OCI-LY1 (cell line): Measurements from ENCODE around the gene FSTL5.

Experiments
- H2AFZ ChIP-seq: fragments of 200-600 bp; sonication (generic), shearing (Covaris generic); 2 replicates; pipeline ENCODE4 v1.6.0; 2014; ENCODE audit warnings: antibody characterized with exemption, mild to moderate bottlenecking, low read length
- H3F3A ChIP-seq: fragments of 200-600 bp; sonication (generic), shearing (Covaris generic); 2 replicates; pipeline ENCODE4 v1.6.0; 2014; ENCODE audit warnings: mild to moderate bottlenecking, antibody characterized with exemption, low read length, moderate library complexity; ENCODE audit not compliant: insufficient read depth
- H3K27ac ChIP-seq: fragments of 200-600 bp; sonication (generic); 2 replicates; pipeline ENCODE4 v1.5.1; 2014; ENCODE audit warnings: low read length, mixed run types, mild to moderate bottlenecking, low read depth; ENCODE audit not compliant: poor library complexity, severe bottlenecking
- H3K27me3 ChIP-seq: fragments of 200-600 bp; sonication (generic); 2 replicates; pipeline ENCODE4 v1.6.0; 2014; ENCODE audit warnings: antibody characterized with exemption, mild to moderate bottlenecking, low read length, moderate library complexity; ENCODE audit not compliant: insufficient read depth
- H3K36me3 ChIP-seq: fragments of 200-600 bp; sonication (generic); 2 replicates; pipeline ENCODE4 v1.6.1; 2014; ENCODE audit warnings: mild to moderate bottlenecking, antibody characterized with exemption, low read length, moderate library complexity, mixed read lengths; ENCODE audit not compliant: insufficient read depth
- H3K4me1 ChIP-seq: fragments of 200-600 bp; sonication (generic); 2 replicates; pipeline ENCODE4 v1.5.1; 2014; ENCODE audit warnings: mild to moderate bottlenecking, low read length, moderate library complexity; ENCODE audit not compliant: insufficient read depth, severe bottlenecking
- H3K4me2 ChIP-seq: fragments of 200-600 bp; sonication (generic), shearing (Covaris generic); 2 replicates; pipeline ENCODE4 v1.6.1; 2014; ENCODE audit warnings: low read length
- H3K4me3 ChIP-seq: fragments of 200-600 bp; sonication (generic); 2 replicates; pipeline ENCODE4 v1.5.1; 2014; ENCODE audit warnings: low read length, low read depth, mild to moderate bottlenecking, mixed read lengths; ENCODE audit not compliant: poor library complexity, severe bottlenecking
- H3K79me2 ChIP-seq: fragments of 200-600 bp; shearing (Covaris generic); 2 replicates; pipeline ENCODE4 v1.6.1; 2016; ENCODE audit warnings: mixed run types, low read length, mixed read lengths; ENCODE audit not compliant: insufficient read depth
- H3K9ac ChIP-seq: fragments of 200-600 bp; sonication (generic), shearing (Covaris generic); 2 replicates; pipeline ENCODE4 v1.6.1; 2014; ENCODE audit warnings: mild to moderate bottlenecking, low read length, mixed read lengths
- H3K9me2 ChIP-seq: fragments of 200-600 bp; sonication (generic), shearing (Covaris generic); 2 replicates; pipeline ENCODE4 v1.6.1; 2014; ENCODE audit warnings: low read depth, mild to moderate bottlenecking, low read length, mixed read lengths
- H3K9me3 ChIP-seq: fragments of 200-600 bp; shearing (Covaris generic); 2 replicates; pipeline ENCODE4 v1.6.1; 2014; ENCODE audit warnings: low read length, mixed read lengths
- H4K20me1 ChIP-seq: fragments of 200-600 bp; sonication (generic), shearing (Covaris generic); 2 replicates; pipeline ENCODE4 v1.6.0; 2016; ENCODE audit warnings: mild to moderate bottlenecking, low read length; ENCODE audit not compliant: insufficient read depth
- EZH2 ChIP-seq: fragments of 200-600 bp; sonication (generic), shearing (Covaris generic); IDR thresholded peaks from 2 replicates; pipeline ENCODE4 v1.8.0; 2017; ENCODE audit warnings: borderline replicate concordance, mixed run types, mild to moderate bottlenecking, antibody characterized with exemption, low read length, moderate library complexity, mixed read lengths
- TF ChIP-seq, protein P1 (sequence below): fragments of 200-600 bp; sonication (generic), shearing (Covaris generic); IDR thresholded peaks from 2 replicates; pipeline ENCODE4 v1.5.1; 2017; ENCODE audit warnings: mild to moderate bottlenecking, antibody characterized with exemption, low read length, moderate library complexity, mixed read lengths

The FSTL5 gene

DNA sequence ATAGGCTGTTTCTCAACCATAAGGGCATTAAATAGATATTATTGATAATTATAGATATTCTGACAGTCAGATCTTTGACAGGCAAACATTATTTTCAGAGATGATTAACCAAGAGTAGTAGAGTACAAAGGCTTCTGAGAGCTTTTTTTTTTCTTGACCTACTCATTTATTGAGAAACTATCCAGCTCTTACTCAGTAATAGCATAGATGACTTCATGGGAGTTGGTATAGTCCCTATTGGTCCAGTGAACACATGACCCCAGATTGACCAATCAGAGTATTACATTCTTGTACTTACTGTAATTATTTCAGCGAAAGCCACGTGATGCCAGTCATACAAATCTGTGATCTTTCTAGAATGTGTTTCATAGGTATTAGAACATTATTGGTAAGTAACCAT is 508.7 kb downstream of the FSTL5 start:
- no peaks in the 10 kb centered on the region for H3K9me3 ChIP-seq
- H4K20me1 ChIP-seq = no peaks in the 10 kb centered on the region
- no peaks in the 10 kb centered on the region for H3K4me1 ChIP-seq
- no peak for TF ChIP-seq EZH2
- TF ChIP-seq, protein P1, sequence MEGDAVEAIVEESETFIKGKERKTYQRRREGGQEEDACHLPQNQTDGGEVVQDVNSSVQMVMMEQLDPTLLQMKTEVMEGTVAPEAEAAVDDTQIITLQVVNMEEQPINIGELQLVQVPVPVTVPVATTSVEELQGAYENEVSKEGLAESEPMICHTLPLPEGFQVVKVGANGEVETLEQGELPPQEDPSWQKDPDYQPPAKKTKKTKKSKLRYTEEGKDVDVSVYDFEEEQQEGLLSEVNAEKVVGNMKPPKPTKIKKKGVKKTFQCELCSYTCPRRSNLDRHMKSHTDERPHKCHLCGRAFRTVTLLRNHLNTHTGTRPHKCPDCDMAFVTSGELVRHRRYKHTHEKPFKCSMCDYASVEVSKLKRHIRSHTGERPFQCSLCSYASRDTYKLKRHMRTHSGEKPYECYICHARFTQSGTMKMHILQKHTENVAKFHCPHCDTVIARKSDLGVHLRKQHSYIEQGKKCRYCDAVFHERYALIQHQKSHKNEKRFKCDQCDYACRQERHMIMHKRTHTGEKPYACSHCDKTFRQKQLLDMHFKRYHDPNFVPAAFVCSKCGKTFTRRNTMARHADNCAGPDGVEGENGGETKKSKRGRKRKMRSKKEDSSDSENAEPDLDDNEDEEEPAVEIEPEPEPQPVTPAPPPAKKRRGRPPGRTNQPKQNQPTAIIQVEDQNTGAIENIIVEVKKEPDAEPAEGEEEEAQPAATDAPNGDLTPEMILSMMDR = no peak
- no peak overlapping the region for H2AFZ ChIP-seq
- no peaks in the 10 kb centered on the region for H3K27me3 ChIP-seq
- H3F3A ChIP-seq = no peaks in the 10 kb centered on the region
- H3K9me2 ChIP-seq = no peaks in the 10 kb centered on the region
- no peaks in the 10 kb centered on the region for H3K79me2 ChIP-seq
- H3K4me3 ChIP-seq = no peak overlapping the region
- no peak overlapping the region for H3K27ac ChIP-seq
- no peak overlapping the region for H3K9ac ChIP-seq
- no peaks in the 10 kb centered on the region for H3K36me3 ChIP-seq
- no peak overlapping the region for H3K4me2 ChIP-seq

DNA sequence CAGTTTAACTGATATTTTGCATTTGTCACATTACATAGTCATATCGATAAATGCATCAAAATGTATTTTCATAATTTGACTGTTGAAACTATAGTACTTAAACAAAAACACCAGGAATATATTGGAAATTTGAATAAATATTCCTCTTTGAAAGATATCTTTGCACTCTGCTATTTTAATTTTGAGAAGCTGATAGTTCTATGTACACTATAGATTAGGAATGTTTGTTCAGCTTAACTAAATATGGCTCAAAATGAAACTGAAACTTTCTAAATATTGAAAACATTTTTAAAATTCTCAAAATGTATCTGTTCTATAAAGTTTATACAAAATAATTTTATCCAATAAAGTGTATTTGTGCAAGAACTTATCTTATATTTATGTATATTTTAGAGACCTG is 510.1 kb downstream of the FSTL5 start:
- Histone ChIP-seq H3K36me3 (no peaks in the 10 kb centered on the region), H3K9me2 (no peaks in the 10 kb centered on the region), H3K27me3 (no peaks in the 10 kb centered on the region), H3K27ac (no peak overlapping the region), H4K20me1 (no peaks in the 10 kb centered on the region), H3K4me2 (no peak overlapping the region), H3K79me2 (no peaks in the 10 kb centered on the region), H2AFZ (no peak overlapping the region), H3K4me3 (no peak overlapping the region), H3K4me1 (no peaks in the 10 kb centered on the region), H3K9me3 (no peaks in the 10 kb centered on the region), H3F3A (no peaks in the 10 kb centered on the region), H3K9ac (no peak overlapping the region)
- TF ChIP-seq, protein P1 = no peak
- TF ChIP-seq EZH2 = no peak

DNA sequence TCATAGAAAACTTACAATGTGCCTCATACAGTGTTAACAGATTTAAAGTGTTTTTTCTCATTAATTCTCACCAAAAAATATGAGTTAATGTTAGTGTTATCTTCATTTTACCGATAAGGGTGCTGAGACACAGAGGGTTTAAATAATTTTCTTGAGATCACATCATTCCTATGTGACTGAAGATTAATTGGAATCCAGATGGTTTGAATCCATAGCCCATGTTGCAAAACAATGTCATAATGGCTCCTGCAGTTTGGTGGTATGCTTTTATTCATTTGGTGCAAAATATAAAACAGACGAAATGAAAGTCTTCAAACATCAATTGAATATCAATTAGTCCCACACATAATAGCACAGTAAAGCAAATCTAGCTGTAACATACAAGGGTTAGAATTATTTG is 512.2 kb downstream of the FSTL5 start:
- Histone ChIP-seq H3K9me2 (no peaks in the 10 kb centered on the region), H3K27me3 (no peaks in the 10 kb centered on the region), H3K9me3 (no peaks in the 10 kb centered on the region; the same call in 1 of the 2 replicates), H3K4me2 (no peak overlapping the region), H3K79me2 (no peaks in the 10 kb centered on the region), H3K4me3 (no peak overlapping the region), H3F3A (no peaks in the 10 kb centered on the region), H3K4me1 (no peaks in the 10 kb centered on the region), H3K27ac (no peak overlapping the region), H3K36me3 (no peaks in the 10 kb centered on the region), H2AFZ (no peak overlapping the region), H3K9ac (no peak overlapping the region), H4K20me1 (no peaks in the 10 kb centered on the region)
- TF ChIP-seq, protein P1 = no peak
- no peak for TF ChIP-seq EZH2
